H1 (cell line): ENCODE measurements around the gene PHACTR2. TPM values are rescaled to one million over a fixed set of nuclear protein-coding genes. Genes with fewer than 3 reads are reported as not detected.

Experiments used
- BCL11A ChIP-seq, 2 experiments: IDR thresholded peaks; one replicate each; pipeline ENCODE4 v1.6.1; 2011; ENCODE audit warnings: low read depth in 2 of 2, low read length in 2 of 2, mild to moderate bottlenecking in 2 of 2
- CHD2 ChIP-seq: IDR thresholded peaks from 2 replicates; pipeline ENCODE4 v1.6.1; 2012; ENCODE audit warnings: low read length, improper control_type of control experiment
- CHD7 ChIP-seq: fragments of 300-600 bp; sonication (generic); IDR thresholded peaks from 2 replicates; pipeline ENCODE4 v1.7.1; 2012; ENCODE audit warnings: low read length, moderate library complexity, mild to moderate bottlenecking, inconsistent platforms; ENCODE audit not compliant: insufficient replicate concordance
- CREB1 ChIP-seq: IDR thresholded peaks from 2 replicates; pipeline ENCODE4 v1.6.1; 2012; ENCODE audit warnings: inconsistent platforms
- EGR1 ChIP-seq: IDR thresholded peaks from 2 replicates; pipeline ENCODE4 v1.6.1; 2011; ENCODE audit warnings: low read depth, low read length, borderline replicate concordance
- RXRA ChIP-seq: IDR thresholded peaks from 2 replicates; pipeline ENCODE4 v1.6.1; 2011; ENCODE audit warnings: low read depth, mild to moderate bottlenecking, low read length, moderate library complexity; ENCODE audit not compliant: insufficient read depth
- TCF12 ChIP-seq: IDR thresholded peaks from 2 replicates; pipeline ENCODE4 v1.6.1; 2011; ENCODE audit warnings: low read depth, mild to moderate bottlenecking, low read length
- polyA plus RNA-seq, 7 experiments: library from polyadenylated mRNA; depleted of rRNA in 3 of 7; stranded (reverse) in 5 of 7; unstranded in 2 of 7; fragments of >200 nt in 5 of 7; fragments of 200-250 nt in 2 of 7; gene quantifications; 1 replicate in 5 of 7; 2 replicates in 1 of 7; 4 replicates in 1 of 7; pipeline versions ENCODE4 v1.2.1 to v1.2.3, GENCODE V29; 2011 to 2013; ENCODE audit warnings: missing spikeins in 2 of 7, mixed read lengths in 2 of 7
- total RNA-seq: library from RNA; stranded (reverse); fragmentation: NEBNext Ultra II Directional; extraction: Animal tissue kit (Norgen Biotek cat#: 25700); gene quantifications from 2 replicates; pipeline ENCODE4 v1.2.1, GENCODE V29; 2021

PHACTR2 gene
- total and polyA plus RNA-seq, 2 of the 8 experiments (the other 6 are each of a cell fraction or from before 2014, with no cell fraction given), result 16.9 to 131 TPM

GRCh38 chr6:143632894-143633293, 44.9 kb upstream of the PHACTR2 start (continued):
- TF ChIP-seq CHD7 (no peak), TCF12 (no peak), RXRA (no peak), BCL11A (IDR thresholded peaks at IDR 0.05; ENCODE audit: low read depth in 2 of 2, low read length in 2 of 2) (no peak), CHD2 (no peak), EGR1 (no peak), CREB1 (no peak)
